ENCODE data around the gene UBA1.

DNA sequence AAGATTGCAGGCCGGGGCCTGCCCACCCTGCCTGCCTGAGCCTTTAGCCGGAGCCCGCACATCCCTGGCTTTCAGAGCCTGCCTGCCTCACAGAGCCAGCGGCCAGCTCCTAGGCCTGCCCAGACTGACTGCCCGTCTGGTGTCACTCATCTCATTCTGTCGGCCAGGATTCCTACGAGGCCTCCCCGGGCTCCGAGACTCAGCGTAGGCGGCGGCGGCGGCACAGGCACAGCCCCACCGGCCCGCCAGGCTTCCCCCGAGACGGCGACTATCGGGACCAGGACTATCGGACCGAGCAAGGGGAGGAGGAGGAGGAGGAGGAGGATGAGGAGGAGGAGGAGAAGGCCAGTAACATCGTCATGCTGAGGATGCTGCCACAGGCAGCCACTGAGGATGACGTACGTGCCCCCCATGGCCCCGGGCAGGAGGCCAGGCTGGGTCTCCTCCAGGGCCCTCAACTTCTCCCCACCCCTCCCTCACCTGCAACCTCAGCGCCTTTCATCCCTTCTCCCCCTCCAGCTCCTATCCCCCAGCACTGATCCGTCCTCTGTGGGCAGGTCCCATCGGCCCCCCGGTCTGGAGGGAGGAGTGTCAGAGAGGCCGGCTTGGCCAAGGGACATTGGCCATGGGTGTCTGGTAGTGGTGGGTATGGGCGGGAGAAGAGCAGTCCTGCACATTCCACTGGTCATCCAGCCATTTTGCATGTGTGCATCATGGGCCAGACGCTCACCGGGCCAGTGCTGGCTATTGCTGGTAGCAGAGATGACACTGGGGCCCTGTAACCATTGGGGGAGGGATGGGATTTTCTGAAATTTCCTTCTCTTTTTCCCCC lies 22.6 kb upstream of the UBA1 start:
- TF ChIP-seq POLR2A (IDR thresholded peaks at IDR 0.05; ENCODE audit: low read depth, low read length): no peak
- no peak for TF ChIP-seq CTCF (IDR thresholded peaks at IDR 0.05; ENCODE audit: extremely low read depth in 1 of 2, insufficient read depth in 1 of 2, low read depth in 1 of 2, low read length in 2 of 2)
- TF ChIP-seq, protein P1, sequence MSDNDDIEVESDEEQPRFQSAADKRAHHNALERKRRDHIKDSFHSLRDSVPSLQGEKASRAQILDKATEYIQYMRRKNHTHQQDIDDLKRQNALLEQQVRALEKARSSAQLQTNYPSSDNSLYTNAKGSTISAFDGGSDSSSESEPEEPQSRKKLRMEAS (IDR thresholded peaks at IDR 0.05; ENCODE audit: insufficient read depth, insufficient read length): no peak
- TF ChIP-seq EZH2 (IDR thresholded peaks at IDR 0.05; ENCODE audit: borderline replicate concordance, low read depth, low read length, severe bottlenecking): no peak
- no peak for TF ChIP-seq POLR2AphosphoS5 (IDR thresholded peaks at IDR 0.05; ENCODE audit: insufficient read depth, low read depth, low read length)
- no peak for TF ChIP-seq JUN (IDR thresholded peaks at IDR 0.05; ENCODE audit: borderline replicate concordance, insufficient read depth, insufficient read length, low read depth)

All from endothelial cell of umbilical vein (primary cell).